ENCODE results near the gene BAHD1. TPM values are rescaled to one million over a fixed set of nuclear protein-coding genes. Genes with fewer than 3 reads are reported as not detected.

The BAHD1 gene
- total RNA-seq, 2 experiments from 2014 or later: 20.3 to 21.5 TPM

DNA sequence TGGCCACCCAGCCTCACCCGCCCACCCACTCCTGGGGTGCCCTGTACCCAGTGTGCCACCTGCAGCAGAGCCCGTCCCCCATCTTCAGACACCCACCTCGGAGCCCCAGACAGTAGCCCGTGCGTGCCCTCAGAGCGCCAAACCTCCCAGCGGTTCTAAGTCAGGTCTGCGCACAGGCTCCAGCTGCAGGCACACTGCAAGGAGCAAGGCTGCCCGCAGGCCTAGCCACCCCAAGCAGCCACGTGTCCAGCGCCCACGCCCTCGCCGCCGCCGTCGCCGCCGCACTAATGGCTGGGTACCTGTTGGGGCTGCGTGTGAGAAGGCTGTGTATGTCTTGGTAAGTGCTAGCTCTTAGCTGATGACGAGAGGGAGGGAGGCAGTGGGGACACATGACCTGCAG lies 21.2 kb downstream of the BAHD1 start:
- no peak overlapping the region for H3K27ac ChIP-seq (ENCODE audit: low read depth in 1 of 2, low read length in 2 of 2)
- POLR2A ChIA-PET: no interaction called here
- no peaks in the 10 kb centered on the region for H3K27me3 ChIP-seq (ENCODE audit: control insufficient read depth in 1 of 2, insufficient read depth in 2 of 2, low read length in 2 of 2)
- H3K9me3 Mint-ChIP-seq: no peaks in the 10 kb centered on the region
- no peak overlapping the region for H3K4me3 Mint-ChIP-seq
- no peaks in the 10 kb centered on the region for H3K27me3 Mint-ChIP-seq
- peak in 1 of 14 experiments; percentile 7 for DNase-seq
- CTCF ChIA-PET: no interaction called here
- H3K36me3 Mint-ChIP-seq (ENCODE audit: low read depth): peaks cover 48% of the 10 kb centered on the region
- H3K27ac Mint-ChIP-seq: no peak overlapping the region
- no peaks in the 10 kb centered on the region for H3K9me3 ChIP-seq (ENCODE audit: control insufficient read depth in 1 of 2, insufficient read depth in 1 of 2, low read length in 2 of 2)
- H3K4me1 Mint-ChIP-seq (ENCODE audit: low read depth): peaks cover 23% of the 10 kb centered on the region
- no peak for TF ChIP-seq CTCF (IDR thresholded peaks at IDR 0.05)
- no peak for ATAC-seq (ENCODE audit: poor library complexity)
- H3K4me1 ChIP-seq (ENCODE audit: insufficient read depth, low read length): peaks cover 23% of the 10 kb centered on the region
- intact Hi-C loops (cut with DNase I, micrococcal nuclease): no loop called here
- H3K4me3 ChIP-seq (ENCODE audit: low read length): no peak overlapping the region
- peaks cover 85% of the 10 kb centered on the region for H3K36me3 ChIP-seq (ENCODE audit: insufficient read depth, low read length)

DNA sequence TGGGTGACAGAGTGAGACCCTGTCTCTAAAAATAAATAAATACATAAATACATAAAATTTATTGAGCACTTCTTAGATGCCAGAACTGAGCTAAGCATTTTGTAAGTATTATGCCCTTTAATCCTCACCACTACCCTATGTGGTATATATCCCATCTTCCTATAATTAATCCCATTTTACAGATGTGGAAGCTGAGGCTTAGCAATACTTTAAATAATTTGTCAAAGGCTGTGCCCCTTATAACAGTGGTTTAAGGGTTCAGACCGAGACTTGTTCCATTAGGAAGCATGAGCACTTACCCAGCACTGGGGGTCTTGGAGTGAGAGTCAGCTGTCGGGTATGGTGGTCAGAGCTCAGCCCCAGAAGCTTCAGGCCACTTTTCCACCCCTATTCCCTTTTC lies 22.5 kb downstream of the BAHD1 start:
- CTCF ChIA-PET: no interaction called here
- intact Hi-C loops (cut with DNase I, micrococcal nuclease): no loop called here

DNA sequence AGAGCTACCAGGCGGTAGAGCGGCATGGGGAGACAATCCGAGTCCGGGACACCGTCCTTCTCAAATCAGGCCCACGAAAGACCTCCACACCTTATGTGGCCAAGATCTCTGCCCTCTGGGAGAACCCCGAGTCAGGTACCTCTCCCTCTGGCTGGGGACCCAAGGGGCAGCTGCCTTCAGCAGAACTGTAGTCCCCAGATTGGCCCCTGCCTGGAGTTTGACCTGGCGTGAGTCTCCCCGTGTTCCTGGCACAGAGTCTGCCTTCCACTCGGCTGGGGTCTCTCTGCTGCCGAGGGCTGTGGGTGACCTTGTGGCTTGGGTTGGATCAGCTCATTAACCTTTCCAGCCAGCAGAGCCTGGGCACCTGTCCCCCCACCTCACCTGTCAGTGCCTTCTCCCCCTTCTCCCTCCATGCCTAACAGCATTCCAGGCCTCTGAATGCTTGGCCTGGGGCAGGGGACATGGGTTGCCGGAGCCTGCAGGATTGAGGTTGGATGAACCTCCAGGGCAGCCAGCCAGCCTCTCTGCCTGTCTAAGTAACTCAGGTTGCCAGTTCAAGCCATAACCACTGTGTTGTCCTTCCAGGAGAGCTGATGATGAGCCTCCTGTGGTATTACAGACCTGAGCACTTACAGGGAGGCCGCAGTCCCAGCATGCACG lies 23.3 kb downstream of the BAHD1 start:
- DNase-seq: peak in 1 of 14 experiments; percentile 11
- no peak for TF ChIP-seq CTCF (IDR thresholded peaks at IDR 0.05)
- Histone ChIP-seq H3K4me1 (ENCODE audit: insufficient read depth, low read length) (peaks cover 17% of the 10 kb centered on the region), H3K27me3 (ENCODE audit: control insufficient read depth in 1 of 2, insufficient read depth in 2 of 2, low read length in 2 of 2) (no peaks in the 10 kb centered on the region), H3K4me3 (ENCODE audit: low read length) (no peak overlapping the region), H3K27ac (ENCODE audit: low read depth in 1 of 2, low read length in 2 of 2) (no peak overlapping the region), H3K36me3 (ENCODE audit: insufficient read depth, low read length) (peaks cover 79% of the 10 kb centered on the region), H3K9me3 (ENCODE audit: control insufficient read depth in 1 of 2, insufficient read depth in 1 of 2, low read length in 2 of 2) (no peaks in the 10 kb centered on the region)
- intact Hi-C loops (cut with DNase I, micrococcal nuclease): no loop called here
- no peak for ATAC-seq (ENCODE audit: poor library complexity)
- H3K27ac Mint-ChIP-seq: no peak overlapping the region
- no peak overlapping the region for H3K4me3 Mint-ChIP-seq
- ChIA-PET CTCF (no interaction called here), POLR2A (interaction anchor here (1.6 kb wide), 1 partner anchor 24 kb away, joined by 5 read pairs; the partner anchor contains the start of gene BAHD1)
- no peaks in the 10 kb centered on the region for H3K9me3 Mint-ChIP-seq
- H3K36me3 Mint-ChIP-seq (ENCODE audit: low read depth): peaks cover 48% of the 10 kb centered on the region
- no peaks in the 10 kb centered on the region for H3K27me3 Mint-ChIP-seq
- H3K4me1 Mint-ChIP-seq (ENCODE audit: low read depth): peaks cover 15% of the 10 kb centered on the region

More for the DNA sequence above, 22.5 kb downstream of the BAHD1 start:
- peaks cover 17% of the 10 kb centered on the region for H3K4me1 ChIP-seq (ENCODE audit: insufficient read depth, low read length)
- Mint-ChIP-seq H3K4me1 (ENCODE audit: low read depth) (peaks cover 15% of the 10 kb centered on the region), H3K27ac (no peak overlapping the region), H3K9me3 (no peaks in the 10 kb centered on the region), H3K4me3 (no peak overlapping the region), H3K36me3 (ENCODE audit: low read depth) (peaks cover 48% of the 10 kb centered on the region), H3K27me3 (no peaks in the 10 kb centered on the region)
- H3K4me3 ChIP-seq (ENCODE audit: low read length): no peak overlapping the region
- TF ChIP-seq CTCF (IDR thresholded peaks at IDR 0.05): no peak
- H3K27me3 ChIP-seq (ENCODE audit: control insufficient read depth in 1 of 2, insufficient read depth in 2 of 2, low read length in 2 of 2): no peaks in the 10 kb centered on the region
- POLR2A ChIA-PET: interaction anchor here (1.6 kb wide), 1 partner anchor 23 kb away, joined by 5 read pairs; the partner anchor contains the start of gene BAHD1
- no peak for ATAC-seq (ENCODE audit: poor library complexity)
- peaks cover 87% of the 10 kb centered on the region for H3K36me3 ChIP-seq (ENCODE audit: insufficient read depth, low read length)
- no peak overlapping the region for H3K27ac ChIP-seq (ENCODE audit: low read depth in 1 of 2, low read length in 2 of 2)
- DNase-seq: no peak
- H3K9me3 ChIP-seq (ENCODE audit: control insufficient read depth in 1 of 2, insufficient read depth in 1 of 2, low read length in 2 of 2): no peaks in the 10 kb centered on the region
